Cardiac muscle cell (in vitro differentiated cells and primary cell): ENCODE data around the gene SAMD14. TPM values are rescaled to one million over a fixed set of nuclear protein-coding genes. Genes with fewer than 3 reads are reported as not detected.

ENCODE experiments used
- DNase-seq, 2 donors: peaks; one replicate each; pipeline versions ENCODE4 v3.0.0 to v3.0.0-alpha.2; 2010 to 2017; ENCODE audit warnings: low read depth in 1 of 2, low spot score in 1 of 2
- H3K27ac ChIP-seq: fragments of 200-600 bp; sonication (generic); 2 replicates; pipeline ENCODE4 v1.5.1; 2016
- H3K27me3 ChIP-seq: fragments of 200-600 bp; sonication (generic); 2 replicates; pipeline ENCODE4 v1.6.0; 2016; ENCODE audit warnings: control low read depth
- H3K36me3 ChIP-seq: fragments of 200-600 bp; sonication (generic); 2 replicates; pipeline ENCODE4 v1.5.1; 2016; ENCODE audit warnings: control low read depth
- H3K4me1 ChIP-seq: fragments of 200-600 bp; sonication (generic); 2 replicates; pipeline ENCODE4 v1.8.1; 2017; ENCODE audit warnings: low read depth, mild to moderate bottlenecking, mixed run types
- H3K4me3 ChIP-seq: fragments of 200-600 bp; sonication (generic); 2 replicates; pipeline ENCODE4 v1.5.1; 2016; ENCODE audit warnings: mild to moderate bottlenecking
- H3K9me3 ChIP-seq: fragments of 200-600 bp; sonication (generic); 2 replicates; pipeline ENCODE4 v1.5.1; 2017; ENCODE audit warnings: low read depth, mild to moderate bottlenecking, control low read depth
- CTCF ChIP-seq: IDR thresholded peaks from 2 replicates; pipeline ENCODE4 v1.5.1; 2012; ENCODE audit warnings: low read depth, mild to moderate bottlenecking, low read length
- polyA plus RNA-seq: library from polyadenylated mRNA; unstranded; fragments of >200 nt; fragmentation: Nextera tagmentation; extraction: Ambion mirVana; gene quantifications from 2 replicates; pipeline ENCODE4 v1.2.1, GENCODE V29; 2016
- total RNA-seq: library from RNA; depleted of rRNA; stranded (reverse); fragments of >200 nt; gene quantifications from 2 replicates; pipeline ENCODE4 v1.2.3, GENCODE V29; 2016

The SAMD14 gene
- total and polyA plus RNA-seq, 2 experiments from 2014 or later = 2.5 to 2.8 TPM

GRCh38 chr17:50115756-50116155, 14.2 kb downstream of the SAMD14 start:
- Histone ChIP-seq H3K4me1 (peaks cover 24% of the 10 kb centered on the region), H3K27ac (no peak overlapping the region), H3K4me3 (no peak overlapping the region), H3K36me3 (no peaks in the 10 kb centered on the region), H3K9me3 (no peaks in the 10 kb centered on the region), H3K27me3 (no peaks in the 10 kb centered on the region)
- TF ChIP-seq CTCF = no peak
- DNase-seq = no peak

GRCh38 chr17:50114849-50115357, 15.1 kb downstream of the SAMD14 start:
- peak; percentile 83 for TF ChIP-seq CTCF
- Histone ChIP-seq H3K4me1 (peaks cover 28% of the 10 kb centered on the region), H3K36me3 (no peaks in the 10 kb centered on the region), H3K27me3 (no peaks in the 10 kb centered on the region), H3K9me3 (no peaks in the 10 kb centered on the region), H3K4me3 (no peak overlapping the region), H3K27ac (no peak overlapping the region)
- DNase-seq = peak; percentile 75 to 79

GRCh38 chr17:50114401-50114800, 15.6 kb downstream of the SAMD14 start:
- Histone ChIP-seq H3K4me1 (peaks cover 28% of the 10 kb centered on the region), H3K4me3 (no peak overlapping the region), H3K9me3 (no peaks in the 10 kb centered on the region), H3K27me3 (no peaks in the 10 kb centered on the region), H3K27ac (no peak overlapping the region), H3K36me3 (no peaks in the 10 kb centered on the region)
- TF ChIP-seq CTCF = no peak
- no peak for DNase-seq

- H3K36me3 ChIP-seq = no peaks in the 10 kb centered on the region
- no peak overlapping the region for H3K4me3 ChIP-seq
- DNase-seq = no peak
- TF ChIP-seq CTCF = no peak
- H3K27ac ChIP-seq = peak overlapping the region; percentile 100
- no peaks in the 10 kb centered on the region for H3K27me3 ChIP-seq
- no peaks in the 10 kb centered on the region for H3K9me3 ChIP-seq
- peaks cover 33% of the 10 kb centered on the region for H3K4me1 ChIP-seq
These were observed 16.2 kb downstream of the SAMD14 start for GRCh38 chr17:50113624-50114320.

DNA sequence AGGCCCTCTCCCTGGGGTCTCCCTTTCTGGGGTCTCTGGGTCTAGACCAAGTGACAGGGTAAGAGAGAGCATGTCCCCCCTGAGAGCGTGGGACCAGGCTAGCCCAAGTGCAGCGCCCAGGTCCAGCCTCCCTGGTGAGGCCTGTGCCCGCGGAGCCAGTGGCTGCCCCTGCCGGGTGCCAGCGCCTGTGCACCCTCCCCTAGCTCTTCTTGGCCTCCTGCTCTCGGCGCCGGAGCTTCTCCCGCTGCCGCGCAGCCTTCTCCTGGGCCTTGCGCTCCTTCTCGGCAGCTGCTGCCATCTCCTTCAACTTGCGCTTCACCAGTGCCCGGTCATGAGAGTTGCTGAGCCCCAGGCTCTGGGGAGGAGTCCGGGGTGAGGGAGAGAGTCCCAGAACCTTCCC, 17.3 kb downstream of the SAMD14 start:
- Histone ChIP-seq H3K4me1 (peaks cover 42% of the 10 kb centered on the region), H3K9me3 (no peaks in the 10 kb centered on the region), H3K36me3 (no peaks in the 10 kb centered on the region), H3K27ac (peak overlapping the region; percentile 100), H3K4me3 (no peak overlapping the region), H3K27me3 (no peaks in the 10 kb centered on the region)
- no peak for TF ChIP-seq CTCF
- DNase-seq = no peak
